ENCODE data around the gene BCL2L1.
A peak's percentile ranks its signal among the peaks of the same experiment; 100 is the strongest.

DNA sequence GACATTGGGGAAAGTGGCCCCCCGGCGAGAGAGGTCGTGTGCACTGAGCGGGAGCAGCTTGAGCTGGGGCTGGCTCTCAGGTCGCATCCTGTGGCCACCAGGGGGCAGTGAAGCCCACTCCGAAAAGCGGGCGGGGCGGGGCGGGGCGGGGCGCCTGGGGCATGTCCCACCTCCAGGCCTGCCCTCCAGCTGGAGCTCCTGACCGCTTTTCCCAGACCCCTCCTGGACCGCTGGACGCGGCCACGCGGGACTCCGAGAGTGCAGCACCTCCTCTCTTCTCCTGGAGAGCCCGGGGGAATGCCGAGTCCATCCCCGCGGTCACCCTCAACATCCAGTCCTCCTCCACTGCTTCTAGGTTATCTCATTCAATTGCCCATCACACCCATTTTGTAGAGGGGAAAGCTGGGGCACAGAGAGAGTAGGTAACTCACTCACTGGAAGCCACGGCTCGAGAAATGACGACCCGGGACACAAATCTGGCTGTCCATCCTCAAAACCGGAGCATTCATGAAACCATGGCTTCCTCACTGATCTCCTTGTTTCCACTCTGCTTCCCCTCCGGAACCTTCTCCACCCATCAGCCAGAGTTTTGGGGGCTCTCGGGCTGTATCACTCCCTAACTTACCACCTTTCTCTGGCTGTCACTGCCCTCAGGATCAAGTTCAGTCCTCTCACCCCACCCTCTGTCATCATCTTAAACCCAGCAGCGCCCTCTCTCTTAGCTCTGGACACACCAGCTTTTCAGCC lies 60.9 kb downstream of the BCL2L1 start:
- TF ChIP-seq POLR2A (IDR thresholded peaks at IDR 0.05; ENCODE audit: low read depth, low read length) = peak; percentile 26; the same call in 1 of the 2 replicates
- no peak for TF ChIP-seq TAF1 (IDR thresholded peaks at IDR 0.05; ENCODE audit: borderline replicate concordance, low read depth, low read length)

Data from GM12892 (cell line).